Retinal pigment epithelial cell (primary cell): ENCODE measurements around the gene SCT.

Source experiments
- DNase-seq: peaks from one replicate; pipeline ENCODE4 v3.0.0-alpha.2; 2010; ENCODE audit warnings: low read depth
- H3K4me3 ChIP-seq: 2 replicates; pipeline ENCODE4 v1.5.1; 2011; ENCODE audit warnings: mild to moderate bottlenecking, low read length, control low read depth, moderate library complexity
- TF ChIP-seq, protein P1 (sequence below): conservative IDR thresholded peaks from 2 replicates; pipeline ENCODE4 v1.5.1; 2011; ENCODE audit warnings: low read depth, low read length, control low read depth, inconsistent platforms

The SCT gene

GRCh38 chr11:641806-642370, 14.9 kb upstream of the SCT start:
- no peak overlapping the region for H3K4me3 ChIP-seq
- TF ChIP-seq, protein P1, sequence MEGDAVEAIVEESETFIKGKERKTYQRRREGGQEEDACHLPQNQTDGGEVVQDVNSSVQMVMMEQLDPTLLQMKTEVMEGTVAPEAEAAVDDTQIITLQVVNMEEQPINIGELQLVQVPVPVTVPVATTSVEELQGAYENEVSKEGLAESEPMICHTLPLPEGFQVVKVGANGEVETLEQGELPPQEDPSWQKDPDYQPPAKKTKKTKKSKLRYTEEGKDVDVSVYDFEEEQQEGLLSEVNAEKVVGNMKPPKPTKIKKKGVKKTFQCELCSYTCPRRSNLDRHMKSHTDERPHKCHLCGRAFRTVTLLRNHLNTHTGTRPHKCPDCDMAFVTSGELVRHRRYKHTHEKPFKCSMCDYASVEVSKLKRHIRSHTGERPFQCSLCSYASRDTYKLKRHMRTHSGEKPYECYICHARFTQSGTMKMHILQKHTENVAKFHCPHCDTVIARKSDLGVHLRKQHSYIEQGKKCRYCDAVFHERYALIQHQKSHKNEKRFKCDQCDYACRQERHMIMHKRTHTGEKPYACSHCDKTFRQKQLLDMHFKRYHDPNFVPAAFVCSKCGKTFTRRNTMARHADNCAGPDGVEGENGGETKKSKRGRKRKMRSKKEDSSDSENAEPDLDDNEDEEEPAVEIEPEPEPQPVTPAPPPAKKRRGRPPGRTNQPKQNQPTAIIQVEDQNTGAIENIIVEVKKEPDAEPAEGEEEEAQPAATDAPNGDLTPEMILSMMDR, result no peak
- no peak for DNase-seq

DNA sequence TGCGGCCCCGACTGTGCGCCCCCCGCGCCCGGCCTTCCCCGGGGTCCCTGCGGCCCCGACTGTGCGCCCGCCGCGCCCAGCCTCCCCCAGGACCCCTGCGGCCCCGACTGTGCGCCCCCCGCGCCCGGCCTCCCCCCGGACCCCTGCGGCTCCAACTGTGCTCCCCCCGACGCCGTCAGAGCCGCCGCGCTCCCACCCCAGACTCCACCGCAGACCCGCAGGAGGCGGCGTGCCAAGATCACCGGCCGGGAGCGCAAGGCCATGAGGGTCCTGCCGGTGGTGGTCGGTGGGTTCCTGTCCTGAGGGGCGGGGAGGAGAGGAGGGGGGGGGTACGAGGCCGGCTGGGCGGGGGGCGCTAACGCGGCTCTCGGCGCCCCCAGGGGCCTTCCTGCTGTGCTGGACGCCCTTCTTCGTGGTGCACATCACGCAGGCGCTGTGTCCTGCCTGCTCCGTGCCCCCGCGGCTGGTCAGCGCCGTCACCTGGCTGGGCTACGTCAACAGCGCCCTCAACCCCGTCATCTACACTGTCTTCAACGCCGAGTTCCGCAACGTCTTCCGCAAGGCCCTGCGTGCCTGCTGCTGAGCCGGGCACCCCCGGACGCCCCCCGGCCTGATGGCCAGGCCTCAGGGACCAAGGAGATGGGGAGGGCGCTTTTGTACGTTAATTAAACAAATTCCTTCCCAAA, 13.2 kb upstream of the SCT start:
- TF ChIP-seq, protein P1, result no peak
- H3K4me3 ChIP-seq, result no peak overlapping the region
- DNase-seq, result no peak

GRCh38 chr11:639332-639955, 12.5 kb upstream of the SCT start:
- TF ChIP-seq, protein P1, result no peak
- peak overlapping the region; percentile 30 for H3K4me3 ChIP-seq
- no peak for DNase-seq

DNA sequence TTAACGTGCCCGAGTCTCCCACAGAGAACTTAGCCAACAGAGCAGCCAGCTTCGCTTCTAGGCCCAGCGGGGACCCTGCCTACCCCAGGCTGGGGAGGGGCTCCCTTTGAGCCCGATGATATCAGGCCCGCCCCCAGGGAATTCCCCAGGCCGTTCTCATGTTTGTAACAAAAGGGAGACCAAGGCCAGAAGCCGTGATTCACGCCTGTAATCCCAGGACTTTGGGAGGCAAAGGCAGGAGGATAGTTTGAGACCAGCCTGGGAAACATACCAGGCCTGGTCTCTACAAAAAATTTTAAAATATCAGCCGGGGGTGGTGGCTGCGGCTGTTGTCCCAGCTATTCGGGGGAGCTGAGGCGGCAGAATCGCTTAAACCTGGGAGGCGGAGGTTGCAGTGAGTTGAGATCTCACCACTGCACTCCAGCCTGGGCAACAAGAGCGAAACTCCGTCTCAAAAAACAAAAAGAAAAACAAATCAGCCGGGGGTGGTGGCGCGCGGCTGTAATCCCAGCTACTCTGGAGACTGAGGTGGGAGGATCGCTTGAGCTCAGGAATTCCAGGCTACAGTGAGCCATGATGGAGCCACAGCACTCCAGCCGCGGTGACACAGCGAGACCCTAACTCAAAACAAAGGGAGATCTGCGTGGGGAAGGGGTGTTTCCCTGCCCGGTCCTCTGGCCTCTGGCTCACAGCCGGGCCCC, 11.8 kb upstream of the SCT start:
- H3K4me3 ChIP-seq, result peak overlapping the region; percentile 30
- TF ChIP-seq, protein P1, result no peak
- no peak for DNase-seq

- peak; percentile 76 for DNase-seq
- peak overlapping the region; percentile 56 for H3K4me3 ChIP-seq
- TF ChIP-seq, protein P1, result peak; percentile 21
These were observed 10.9 kb upstream of the SCT start for GRCh38 chr11:637593-638521.

DNA sequence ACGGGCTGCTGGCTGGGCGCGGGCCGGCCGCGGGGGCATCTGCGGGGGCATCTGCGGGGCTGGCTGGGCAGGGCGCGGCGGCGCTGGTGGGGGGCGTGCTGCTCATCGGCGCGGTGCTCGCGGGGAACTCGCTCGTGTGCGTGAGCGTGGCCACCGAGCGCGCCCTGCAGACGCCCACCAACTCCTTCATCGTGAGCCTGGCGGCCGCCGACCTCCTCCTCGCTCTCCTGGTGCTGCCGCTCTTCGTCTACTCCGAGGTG, 10.3 kb upstream of the SCT start:
- H3K4me3 ChIP-seq, result peak overlapping the region; percentile 56
- DNase-seq, result no peak
- TF ChIP-seq, protein P1, result no peak
